ENCODE data around the gene LIPH.
"Not testable (repeated sequence)": the region's sequence is repeated elsewhere in the genome, so short reads cannot be mapped to it uniquely, and the experiment has no call there.

LIPH gene

GRCh38 chr3:185575108-185575869, 22.9 kb upstream of the LIPH start:
- H3K27me3 ChIP-seq; H3K36me3 ChIP-seq; DNase-seq; H3K4me3 ChIP-seq; H3K4me1 ChIP-seq; H3K9me3 ChIP-seq; intact Hi-C loops (cut with DNase I; ENCODE audit: low total_unique reads); H3K27ac ChIP-seq: not testable (repeated sequence)
- TF ChIP-seq CTCF (IDR thresholded peaks at IDR 0.05): peak; percentile 45 to 46

- no peak overlapping the region for H3K4me3 ChIP-seq
- H3K4me1 ChIP-seq: no peaks in the 10 kb centered on the region
- no peak overlapping the region for H3K27ac ChIP-seq
- H3K9me3 ChIP-seq: no peaks in the 10 kb centered on the region
- TF ChIP-seq CTCF (IDR thresholded peaks at IDR 0.05): no peak
- no peaks in the 10 kb centered on the region for H3K36me3 ChIP-seq
- no peak for DNase-seq
- intact Hi-C loops (cut with DNase I; ENCODE audit: low total_unique reads): no loop called here
- no peaks in the 10 kb centered on the region for H3K27me3 ChIP-seq
These were observed 19.8 kb upstream of the LIPH start for GRCh38 chr3:185572183-185572582.

- H3K27ac ChIP-seq: no peak overlapping the region
- intact Hi-C loops (cut with DNase I; ENCODE audit: low total_unique reads): no loop called here
- H3K36me3 ChIP-seq: no peaks in the 10 kb centered on the region
- no peak overlapping the region for H3K4me3 ChIP-seq
- no peak for TF ChIP-seq CTCF (IDR thresholded peaks at IDR 0.05)
- peaks cover 0 to 16% of the 10 kb centered on the region in 2 donors for H3K27me3 ChIP-seq
- no peaks in the 10 kb centered on the region for H3K9me3 ChIP-seq
- peaks cover 0 to 3% (median 0%) of the 10 kb centered on the region in 4 donors for H3K4me1 ChIP-seq
- DNase-seq: no peak
These were observed 9.6 kb upstream of the LIPH start for GRCh38 chr3:185561958-185562357.

- Histone ChIP-seq H3K9me3 (no peaks in the 10 kb centered on the region), H3K27me3 (peaks cover 0 to 16% of the 10 kb centered on the region in 2 donors), H3K27ac (no peak overlapping the region), H3K4me1 (peaks cover 0 to 3% (median 0%) of the 10 kb centered on the region in 4 donors), H3K36me3 (no peaks in the 10 kb centered on the region), H3K4me3 (no peak overlapping the region)
- no peak for TF ChIP-seq CTCF (IDR thresholded peaks at IDR 0.05)
- intact Hi-C loops (cut with DNase I; ENCODE audit: low total_unique reads): no loop called here
- DNase-seq: no peak
These were observed 9.1 kb upstream of the LIPH start for GRCh38 chr3:185561374-185561943.

GRCh38 chr3:185560676-185561075, 8.3 kb upstream of the LIPH start:
- Histone ChIP-seq H3K9me3 (no peaks in the 10 kb centered on the region), H3K4me3 (no peak overlapping the region), H3K36me3 (no peaks in the 10 kb centered on the region), H3K27me3 (peaks cover 0 to 16% of the 10 kb centered on the region in 2 donors), H3K27ac (no peak overlapping the region), H3K4me1 (peaks cover 0 to 3% (median 0%) of the 10 kb centered on the region in 4 donors)
- intact Hi-C loops (cut with DNase I; ENCODE audit: low total_unique reads): no loop called here
- TF ChIP-seq CTCF (IDR thresholded peaks at IDR 0.05): no peak
- no peak for DNase-seq
